Activated gamma-delta T cell (primary cell): ENCODE measurements around the gene HACL1.
"Not testable (repeated sequence)": the region's sequence is repeated elsewhere in the genome, so short reads cannot be mapped to it uniquely, and the experiment has no call there.

ENCODE experiments used
- DNase-seq: peaks from one replicate; lab custom pipeline; 2025; lab: John Stamatoyannopoulos, UW

HACL1 gene

DNA sequence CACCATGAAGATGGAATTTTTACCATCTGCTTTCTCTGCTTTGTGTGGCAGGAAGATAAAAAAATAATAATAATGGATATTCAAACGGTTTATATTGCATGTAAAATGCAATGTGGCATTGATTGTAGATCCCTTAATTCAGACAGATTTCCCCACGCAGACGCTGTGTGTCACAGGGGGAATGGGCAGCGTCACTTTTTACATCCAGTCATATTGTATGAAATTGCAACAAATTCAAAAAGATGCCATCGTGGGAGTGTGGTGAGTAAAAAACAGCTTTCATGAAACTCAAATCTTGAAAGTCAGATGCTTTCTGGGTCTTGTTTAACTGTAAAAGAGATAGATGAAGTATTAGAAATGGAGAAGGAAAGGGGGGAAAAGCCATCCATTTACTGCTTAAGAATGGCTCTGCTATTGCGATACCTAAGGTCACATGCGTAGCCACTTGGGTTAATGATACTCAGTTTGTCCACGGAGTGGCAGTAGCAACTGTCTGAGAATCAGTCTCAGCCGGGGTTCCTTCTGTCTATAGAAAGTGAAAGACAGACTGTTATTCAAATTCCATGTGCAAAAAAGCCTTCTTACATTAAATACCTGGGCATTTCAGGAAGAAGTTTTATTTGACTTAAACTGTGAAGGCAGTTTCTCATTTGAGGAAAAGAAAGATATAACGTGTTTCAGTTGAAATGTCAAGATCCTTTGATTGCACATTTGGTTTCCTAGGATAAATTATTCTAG is 28.7 kb upstream of the HACL1 start:
- no peak for DNase-seq

- DNase-seq, result no peak
Observed at GRCh38 chr3:15628967-15629366, 27.6 kb upstream of the HACL1 start.

DNA sequence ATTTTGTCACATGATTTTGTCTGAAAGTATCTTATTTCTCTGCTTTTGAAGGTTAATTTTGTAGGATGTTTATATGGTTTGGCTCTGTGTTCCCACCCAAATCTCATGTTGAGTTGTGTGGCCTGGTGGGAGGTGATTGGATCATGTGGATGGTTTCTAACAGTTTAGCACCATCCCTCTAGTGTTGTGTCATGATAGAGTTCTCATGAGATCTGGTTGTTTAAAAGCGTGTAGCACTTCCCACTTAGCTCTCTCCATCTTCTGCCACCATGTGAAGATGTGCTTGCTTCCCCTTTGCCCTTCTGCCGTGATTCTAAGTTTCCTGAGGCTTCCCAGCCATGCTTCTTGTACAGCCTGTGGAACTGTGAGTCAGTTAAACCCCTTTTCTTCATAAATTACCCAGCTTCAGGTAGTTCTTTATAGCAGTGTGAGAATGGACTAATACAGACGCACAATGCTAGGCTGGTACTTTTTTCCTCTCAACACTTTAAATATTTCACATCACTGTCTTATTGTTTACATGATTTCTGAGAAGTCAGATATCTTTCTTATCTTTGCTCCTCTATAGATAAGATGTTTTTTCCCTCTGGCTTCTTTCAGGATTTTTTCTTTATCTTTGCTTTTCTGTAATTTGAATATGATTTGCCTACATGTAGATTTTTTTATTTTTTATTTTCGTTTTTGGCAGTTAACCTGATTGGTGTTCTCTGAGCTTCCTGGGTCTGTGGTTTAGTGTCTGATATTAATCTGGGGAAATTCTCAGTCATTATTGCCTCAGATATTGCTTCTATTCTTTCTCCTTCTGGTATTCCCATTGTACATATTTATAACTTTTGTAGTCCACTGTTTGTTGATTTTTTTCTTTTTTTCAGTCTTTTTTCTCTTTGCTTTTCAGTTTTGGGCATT is 22.4 kb upstream of the HACL1 start:
- DNase-seq, result no peak

GRCh38 chr3:15619659-15620464 is 18.5 kb upstream of the HACL1 start:
- not testable (repeated sequence) for DNase-seq

- no peak for DNase-seq
Observed at GRCh38 chr3:15616053-15616452, 14.7 kb upstream of the HACL1 start.

DNA sequence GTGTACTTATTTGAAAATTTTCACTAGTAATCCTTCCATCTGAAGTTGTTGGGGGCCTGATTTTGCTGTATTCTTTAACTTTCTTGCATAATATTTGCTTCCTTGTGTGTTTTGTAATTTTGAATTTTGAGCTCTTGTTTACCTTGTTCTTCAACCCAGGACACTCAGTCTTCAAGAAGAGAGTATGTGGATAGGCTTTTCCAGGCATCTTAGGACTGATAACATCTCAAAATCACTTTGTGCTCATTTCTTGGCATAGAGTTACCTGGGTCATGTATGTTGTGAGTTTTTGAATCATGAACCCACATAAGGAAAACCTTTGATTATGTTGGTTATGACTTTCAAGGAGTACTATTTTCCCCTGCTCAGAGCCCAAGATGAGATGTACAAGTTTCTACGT is 13.6 kb upstream of the HACL1 start:
- DNase-seq, result no peak

- DNase-seq, result no peak
Observed at GRCh38 chr3:15612001-15612400, 10.6 kb upstream of the HACL1 start.

DNA sequence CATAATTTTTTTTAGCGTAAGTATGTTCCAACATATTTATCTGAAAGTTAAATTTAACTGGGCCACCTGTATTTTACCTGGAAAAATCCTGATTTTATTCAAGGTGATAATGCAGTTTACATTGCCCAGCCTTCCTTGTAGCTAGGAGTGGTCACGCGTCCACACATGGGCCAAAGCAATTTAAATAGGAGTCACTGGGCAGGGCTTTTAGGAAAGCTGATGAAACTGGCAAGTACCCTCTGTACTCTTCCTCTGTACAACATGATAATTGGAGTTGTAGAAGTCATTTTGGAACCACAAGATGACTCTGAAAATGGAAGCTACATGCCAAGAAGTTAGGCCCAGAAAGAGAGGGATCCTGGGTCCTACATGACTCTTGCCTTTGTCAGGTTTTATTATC is 9.6 kb upstream of the HACL1 start:
- no peak for DNase-seq

DNA sequence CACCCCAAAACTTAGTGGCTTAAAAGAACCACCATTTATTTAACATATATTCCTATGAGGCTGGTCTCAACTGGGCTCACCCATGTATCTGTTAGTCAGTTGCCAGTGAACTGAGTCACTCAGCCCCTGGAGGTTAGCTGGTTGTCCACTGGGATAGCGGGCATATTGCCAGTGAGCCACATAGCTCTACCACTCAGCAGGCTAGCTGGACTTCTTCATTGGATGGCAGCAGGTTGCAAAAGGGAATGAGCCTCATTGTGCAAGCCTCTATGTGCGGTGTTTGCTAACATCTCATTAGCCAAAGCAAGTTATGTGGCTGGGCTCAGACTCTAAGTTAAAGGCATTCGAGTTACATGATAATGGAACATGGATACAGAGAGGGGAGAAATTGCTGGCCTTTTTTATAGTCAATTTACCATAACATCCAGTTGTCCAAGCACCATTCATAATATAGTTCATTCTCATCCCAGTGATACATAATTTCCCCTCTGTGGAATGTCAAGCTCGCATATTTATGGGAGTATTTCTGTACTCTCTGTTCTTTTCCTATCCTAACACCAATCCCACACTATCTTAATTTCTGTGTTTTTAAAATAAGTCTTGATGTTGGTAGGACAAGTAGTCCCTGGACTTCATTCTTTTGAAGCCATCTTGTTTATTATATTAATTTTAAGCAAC is 8.9 kb upstream of the HACL1 start:
- DNase-seq, result no peak

GRCh38 chr3:15606434-15606891 is 5.1 kb upstream of the HACL1 start:
- no peak for DNase-seq

DNA sequence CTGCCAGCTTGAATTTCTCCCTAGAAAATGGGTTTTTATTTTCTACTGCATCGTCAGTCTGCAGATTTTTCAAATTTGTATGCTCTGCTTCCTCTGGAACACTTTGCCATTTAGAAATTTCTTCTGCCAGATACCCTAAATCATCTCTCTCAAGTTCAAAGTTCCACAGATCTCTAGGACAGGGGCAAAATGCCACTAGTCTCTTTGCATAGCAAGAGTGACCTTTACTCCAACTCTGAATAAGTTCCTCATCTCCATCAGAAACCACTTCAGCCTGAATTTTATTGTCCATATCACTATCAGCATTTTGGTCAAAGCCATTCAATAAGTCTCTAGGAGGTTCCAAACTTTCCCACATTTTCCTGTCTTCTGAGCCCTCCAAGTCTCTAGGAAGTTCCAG is 3.2 kb upstream of the HACL1 start:
- DNase-seq, result not testable (repeated sequence)

DNA sequence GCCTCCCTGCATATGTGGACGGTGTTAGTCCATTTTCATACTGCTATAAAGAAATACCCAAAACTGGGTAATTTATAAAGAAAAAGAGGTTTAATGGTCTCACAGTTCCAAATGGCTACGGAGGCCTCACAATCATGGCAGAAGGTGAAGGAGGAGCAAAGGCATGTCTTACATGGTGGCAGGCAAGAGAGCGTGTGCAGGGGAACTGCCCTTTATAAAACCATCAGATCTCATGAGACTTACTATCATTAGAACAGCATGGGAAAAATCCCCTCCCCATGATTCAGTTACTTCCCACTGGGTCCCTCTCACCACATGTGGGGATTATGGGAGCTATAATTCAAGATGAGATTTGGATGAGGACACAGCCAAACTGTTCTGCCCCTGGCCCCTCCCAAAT is 1.4 kb upstream of the HACL1 start:
- DNase-seq, result not testable (repeated sequence)

DNA sequence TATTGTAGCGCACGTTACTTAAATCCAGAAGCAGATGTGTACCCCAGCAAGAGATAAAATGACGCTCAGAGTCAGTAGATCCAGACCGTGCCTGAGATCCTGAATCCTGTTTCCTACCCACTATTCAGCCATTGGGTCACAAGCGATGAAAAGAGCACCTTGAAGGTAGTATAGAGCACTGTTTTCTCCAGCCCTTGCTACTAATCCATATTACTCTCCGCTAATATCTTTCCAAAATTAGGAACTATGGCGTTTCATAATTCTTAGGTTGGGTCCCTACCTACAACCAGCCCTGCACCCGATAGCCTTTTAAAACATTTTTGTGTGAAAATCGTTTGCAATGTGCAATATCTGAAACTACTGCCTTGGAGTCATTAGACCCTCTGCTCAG is 772 bp upstream of the HACL1 start:
- no peak for DNase-seq

- DNase-seq, result no peak
Observed at GRCh38 chr3:15601046-15601398, 347 bp downstream of the HACL1 start.

GRCh38 chr3:15595955-15596354 is 5.4 kb downstream of the HACL1 start:
- no peak for DNase-seq

DNA sequence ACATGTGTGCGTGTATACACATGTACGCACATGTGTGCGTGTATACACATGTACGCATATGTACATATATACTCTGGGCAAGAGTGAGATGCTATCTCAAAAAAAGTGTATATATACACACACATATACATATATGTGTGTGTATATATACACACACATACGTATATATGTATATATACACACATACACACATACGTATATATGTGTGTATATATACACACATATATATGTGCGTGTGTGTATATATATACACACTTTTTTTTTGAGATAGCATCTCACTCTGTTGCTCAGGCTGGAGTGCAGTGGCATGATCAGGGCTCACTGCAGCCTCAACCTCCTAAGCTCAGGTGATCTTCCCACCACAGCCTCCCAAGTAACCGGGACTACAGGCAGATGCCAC is 8.4 kb downstream of the HACL1 start:
- no peak for DNase-seq

GRCh38 chr3:15591928-15592327 is 9.4 kb downstream of the HACL1 start:
- DNase-seq, result no peak

DNA sequence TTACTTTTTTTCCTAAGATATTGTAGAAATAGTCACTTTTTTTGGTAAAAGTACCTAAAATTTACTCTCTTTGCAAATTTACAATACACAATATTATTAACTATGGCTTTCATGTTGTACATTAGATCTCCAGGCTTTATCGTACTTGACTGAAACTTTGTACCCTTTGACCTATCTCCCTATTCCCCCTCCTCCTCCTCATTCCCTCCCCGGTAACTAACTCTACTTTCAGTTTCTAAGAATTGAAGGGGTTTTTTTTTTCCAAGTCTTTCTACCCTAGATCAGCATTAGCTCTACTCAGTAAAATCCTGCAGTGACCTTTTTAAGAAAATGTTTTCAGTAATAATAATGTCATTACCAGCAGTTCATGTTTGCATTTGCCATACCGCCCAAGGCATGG is 10.1 kb downstream of the HACL1 start:
- no peak for DNase-seq

- no peak for DNase-seq
Observed at GRCh38 chr3:15585111-15585845, 16.1 kb downstream of the HACL1 start.

GRCh38 chr3:15581471-15582394 is 19.6 kb downstream of the HACL1 start:
- DNase-seq, result no peak
